ENCODE data around the gene CEP72. TPM values are rescaled to one million over a fixed set of nuclear protein-coding genes. Genes with fewer than 3 reads are reported as not detected.

CEP72 gene
- total RNA-seq, 5 donors from 2014 or later (not counting 1 experiment from before 2014, with no cell fraction given) = 13.9 to 25.8 (median 23.6) TPM

GRCh38 chr5:610744-611730 lies 1.1 kb upstream of the CEP72 start:
- no peak overlapping the region for H3K27ac ChIP-seq (ENCODE audit: low read length)
- DNase-seq = peak in 3 of 35 experiments; percentile 4 to 11 (median 7)

GRCh38 chr5:612498-613424 lies 621 bp downstream of the CEP72 start:
- Mint-ChIP-seq H3K27me3 (peaks cover 1 to 6% of the 10 kb centered on the region in 2 donors), H3K4me3 (peak overlapping the region; percentile 89 to 93 (median 90)), H3K9me3 (no peaks in the 10 kb centered on the region), H3K36me3 (peaks cover 13% of the 10 kb centered on the region), H3K27ac (peak overlapping the region in 1 of 2 donors; percentile 77), H3K4me1 (peaks cover 37 to 59% (median 50%) of the 10 kb centered on the region in 3 donors)
- ChIA-PET CTCF (no interaction called here), POLR2A (no interaction called here)
- 11% methylated on average over 39 of the region's 49 CpGs for WGBS (ENCODE audit: insufficient coverage)
- Histone ChIP-seq H3K9me3 (no peaks in the 10 kb centered on the region), H3K36me3 (ENCODE audit: control insufficient read depth in 2 of 2, extremely low read depth in 1 of 2, insufficient read depth in 1 of 2, low read length in 1 of 2) (peaks cover 2 to 4% of the 10 kb centered on the region in 2 donors), H3K27ac (ENCODE audit: low read length) (no peak overlapping the region), H3K27me3 (replicated peaks in 1 of 2; ENCODE audit: control insufficient read depth in 2 of 2, extremely low read depth in 1 of 2, insufficient read depth in 2 of 2, low read length in 1 of 2) (peaks cover 0 to 12% of the 10 kb centered on the region in 2 experiments), H3K4me1 (ENCODE audit: control insufficient read depth in 1 of 2, extremely low read depth in 1 of 2, insufficient read depth in 2 of 2, low read length in 2 of 2) (peaks cover 4 to 34% of the 10 kb centered on the region in 2 experiments), H3K4me3 (ENCODE audit: control insufficient read depth in 1 of 2, extremely low read depth in 1 of 2, low read length in 1 of 2) (peak overlapping the region; percentile 80 to 92)
- DNase-seq (peak in 2 of 35 experiments; percentile 7 to 10), ATAC-seq (replicated peaks in 1 of 4) (peak; percentile 20 to 40 (median 32))

More at GRCh38 chr5:610744-611730, 1.1 kb upstream of the CEP72 start:
- Mint-ChIP-seq H3K27me3 (peaks cover 11 to 14% of the 10 kb centered on the region in 2 donors), H3K9me3 (no peaks in the 10 kb centered on the region), H3K4me3 (peak overlapping the region; percentile 74 to 90 (median 80)), H3K4me1 (peaks cover 41 to 58% (median 52%) of the 10 kb centered on the region in 3 donors), H3K27ac (no peak overlapping the region), H3K36me3 (peaks cover 5% of the 10 kb centered on the region)
- 54% methylated on average over 5 of the region's 11 CpGs for WGBS (ENCODE audit: insufficient coverage)
- peak overlapping the region; percentile 60 to 92 for H3K4me3 ChIP-seq (ENCODE audit: control insufficient read depth in 1 of 2, extremely low read depth in 1 of 2, low read length in 1 of 2)
- H3K27me3 ChIP-seq (replicated peaks in 1 of 2; ENCODE audit: control insufficient read depth in 2 of 2, extremely low read depth in 1 of 2, insufficient read depth in 2 of 2, low read length in 1 of 2) = peaks cover 0 to 29% of the 10 kb centered on the region in 2 experiments
- peaks cover 4 to 37% of the 10 kb centered on the region in 2 experiments for H3K4me1 ChIP-seq (ENCODE audit: control insufficient read depth in 1 of 2, extremely low read depth in 1 of 2, insufficient read depth in 2 of 2, low read length in 2 of 2)
- H3K36me3 ChIP-seq (ENCODE audit: control insufficient read depth in 2 of 2, extremely low read depth in 1 of 2, insufficient read depth in 1 of 2, low read length in 1 of 2) = no peaks in the 10 kb centered on the region
- ATAC-seq (replicated peaks in 1 of 4) = no peak
- CTCF ChIA-PET = no interaction called here
- POLR2A ChIA-PET = no interaction called here
- H3K9me3 ChIP-seq = no peaks in the 10 kb centered on the region

GRCh38 chr5:616484-617039 lies 4.4 kb downstream of the CEP72 start:
- Mint-ChIP-seq H3K27me3 (no peaks in the 10 kb centered on the region), H3K4me3 (no peak overlapping the region), H3K27ac (no peak overlapping the region), H3K36me3 (peaks cover 46% of the 10 kb centered on the region), H3K9me3 (no peaks in the 10 kb centered on the region), H3K4me1 (peaks cover 29 to 46% (median 32%) of the 10 kb centered on the region in 3 donors)
- H3K4me3 ChIP-seq (ENCODE audit: control insufficient read depth in 1 of 2, extremely low read depth in 1 of 2, low read length in 1 of 2) = no peak overlapping the region
- 84% methylated on average over 13 of the region's 13 CpGs for WGBS (ENCODE audit: insufficient coverage)
- peaks cover 9 to 31% of the 10 kb centered on the region in 2 donors for H3K36me3 ChIP-seq (ENCODE audit: control insufficient read depth in 2 of 2, extremely low read depth in 1 of 2, insufficient read depth in 1 of 2, low read length in 1 of 2)
- H3K9me3 ChIP-seq = no peaks in the 10 kb centered on the region
- H3K27ac ChIP-seq (ENCODE audit: low read length) = no peak overlapping the region
- ChIA-PET CTCF (no interaction called here), POLR2A (no interaction called here)
- H3K27me3 ChIP-seq (replicated peaks in 1 of 2; ENCODE audit: control insufficient read depth in 2 of 2, extremely low read depth in 1 of 2, insufficient read depth in 2 of 2, low read length in 1 of 2) = no peaks in the 10 kb centered on the region
- DNase-seq (no peak), ATAC-seq (replicated peaks in 1 of 4) (no peak)
- peaks cover 0 to 22% of the 10 kb centered on the region in 2 experiments for H3K4me1 ChIP-seq (ENCODE audit: control insufficient read depth in 1 of 2, extremely low read depth in 1 of 2, insufficient read depth in 2 of 2, low read length in 2 of 2)

- CTCF ChIA-PET = no interaction called here
- Mint-ChIP-seq H3K4me1 (peaks cover 26 to 42% (median 28%) of the 10 kb centered on the region in 3 donors), H3K4me3 (no peak overlapping the region), H3K9me3 (no peaks in the 10 kb centered on the region), H3K27ac (no peak overlapping the region), H3K36me3 (peaks cover 53% of the 10 kb centered on the region), H3K27me3 (no peaks in the 10 kb centered on the region)
- H3K27ac ChIP-seq (ENCODE audit: low read length) = no peak overlapping the region
- H3K36me3 ChIP-seq (ENCODE audit: control insufficient read depth in 2 of 2, extremely low read depth in 1 of 2, insufficient read depth in 1 of 2, low read length in 1 of 2) = peaks cover 17 to 31% of the 10 kb centered on the region in 2 donors
- ATAC-seq (replicated peaks in 1 of 4) = no peak
- no peaks in the 10 kb centered on the region for H3K9me3 ChIP-seq
- H3K27me3 ChIP-seq (replicated peaks in 1 of 2; ENCODE audit: control insufficient read depth in 2 of 2, extremely low read depth in 1 of 2, insufficient read depth in 2 of 2, low read length in 1 of 2) = no peaks in the 10 kb centered on the region
- WGBS (ENCODE audit: insufficient coverage) = 99% methylated on average over 12 of the region's 12 CpGs
- POLR2A ChIA-PET = no interaction called here
- no peak overlapping the region for H3K4me3 ChIP-seq (ENCODE audit: control insufficient read depth in 1 of 2, extremely low read depth in 1 of 2, low read length in 1 of 2)
- H3K4me1 ChIP-seq (ENCODE audit: control insufficient read depth in 1 of 2, extremely low read depth in 1 of 2, insufficient read depth in 2 of 2, low read length in 2 of 2) = peaks cover 0 to 14% of the 10 kb centered on the region in 2 experiments
- DNase-seq = no peak
Observed at GRCh38 chr5:617896-618295, 5.8 kb downstream of the CEP72 start.

GRCh38 chr5:618450-618849 lies 6.3 kb downstream of the CEP72 start:
- H3K4me3 Mint-ChIP-seq = no peak overlapping the region
- no peaks in the 10 kb centered on the region for H3K9me3 Mint-ChIP-seq
- Histone ChIP-seq H3K4me3 (ENCODE audit: control insufficient read depth in 1 of 2, extremely low read depth in 1 of 2, low read length in 1 of 2) (no peak overlapping the region), H3K9me3 (no peaks in the 10 kb centered on the region), H3K4me1 (ENCODE audit: control insufficient read depth in 1 of 2, extremely low read depth in 1 of 2, insufficient read depth in 2 of 2, low read length in 2 of 2) (peaks cover 0 to 9% of the 10 kb centered on the region in 2 experiments), H3K27ac (ENCODE audit: low read length) (no peak overlapping the region), H3K36me3 (ENCODE audit: control insufficient read depth in 2 of 2, extremely low read depth in 1 of 2, insufficient read depth in 1 of 2, low read length in 1 of 2) (peaks cover 17 to 31% of the 10 kb centered on the region in 2 donors), H3K27me3 (replicated peaks in 1 of 2; ENCODE audit: control insufficient read depth in 2 of 2, extremely low read depth in 1 of 2, insufficient read depth in 2 of 2, low read length in 1 of 2) (no peaks in the 10 kb centered on the region)
- no peak for ATAC-seq (replicated peaks in 1 of 4)
- 100% methylated on average over 3 of the region's 5 CpGs for WGBS (ENCODE audit: insufficient coverage)
- DNase-seq = no peak
- peaks cover 22 to 38% (median 26%) of the 10 kb centered on the region in 3 donors for H3K4me1 Mint-ChIP-seq
- POLR2A ChIA-PET = no interaction called here
- H3K27me3 Mint-ChIP-seq = no peaks in the 10 kb centered on the region
- CTCF ChIA-PET = no interaction called here
- H3K36me3 Mint-ChIP-seq = peaks cover 53% of the 10 kb centered on the region
- no peak overlapping the region for H3K27ac Mint-ChIP-seq

GRCh38 chr5:619444-619843 lies 7.3 kb downstream of the CEP72 start:
- peaks cover 21 to 31% of the 10 kb centered on the region in 2 donors for H3K36me3 ChIP-seq (ENCODE audit: control insufficient read depth in 2 of 2, extremely low read depth in 1 of 2, insufficient read depth in 1 of 2, low read length in 1 of 2)
- ATAC-seq (replicated peaks in 1 of 4) (no peak), DNase-seq (no peak)
- no peaks in the 10 kb centered on the region for H3K9me3 Mint-ChIP-seq
- POLR2A ChIA-PET = no interaction called here
- WGBS (ENCODE audit: insufficient coverage) = 95% methylated on average over 15 of the region's 16 CpGs
- no peak overlapping the region for H3K27ac Mint-ChIP-seq
- H3K27me3 ChIP-seq (replicated peaks in 1 of 2; ENCODE audit: control insufficient read depth in 2 of 2, extremely low read depth in 1 of 2, insufficient read depth in 2 of 2, low read length in 1 of 2) = no peaks in the 10 kb centered on the region
- no peak overlapping the region for H3K27ac ChIP-seq (ENCODE audit: low read length)
- CTCF ChIA-PET = no interaction called here
- no peak overlapping the region for H3K4me3 ChIP-seq (ENCODE audit: control insufficient read depth in 1 of 2, extremely low read depth in 1 of 2, low read length in 1 of 2)
- H3K4me1 ChIP-seq (ENCODE audit: control insufficient read depth in 1 of 2, extremely low read depth in 1 of 2, insufficient read depth in 2 of 2, low read length in 2 of 2) = peaks cover 0 to 4% of the 10 kb centered on the region in 2 experiments
- peaks cover 55% of the 10 kb centered on the region for H3K36me3 Mint-ChIP-seq
- H3K4me1 Mint-ChIP-seq = peaks cover 14 to 29% (median 16%) of the 10 kb centered on the region in 3 donors
- no peak overlapping the region for H3K4me3 Mint-ChIP-seq
- no peaks in the 10 kb centered on the region for H3K27me3 Mint-ChIP-seq
- H3K9me3 ChIP-seq = no peaks in the 10 kb centered on the region

Measured in T-cell (primary cell).